ENCODE data around the gene KIAA0232. TPM values are rescaled to one million over a fixed set of nuclear protein-coding genes. Genes with fewer than 3 reads are reported as not detected.

KIAA0232 gene
- polyA plus RNA-seq, 1 donor (not counting 4 experiments of a cell fraction or from before 2014, with no cell fraction given), result 10.0 TPM

DNA sequence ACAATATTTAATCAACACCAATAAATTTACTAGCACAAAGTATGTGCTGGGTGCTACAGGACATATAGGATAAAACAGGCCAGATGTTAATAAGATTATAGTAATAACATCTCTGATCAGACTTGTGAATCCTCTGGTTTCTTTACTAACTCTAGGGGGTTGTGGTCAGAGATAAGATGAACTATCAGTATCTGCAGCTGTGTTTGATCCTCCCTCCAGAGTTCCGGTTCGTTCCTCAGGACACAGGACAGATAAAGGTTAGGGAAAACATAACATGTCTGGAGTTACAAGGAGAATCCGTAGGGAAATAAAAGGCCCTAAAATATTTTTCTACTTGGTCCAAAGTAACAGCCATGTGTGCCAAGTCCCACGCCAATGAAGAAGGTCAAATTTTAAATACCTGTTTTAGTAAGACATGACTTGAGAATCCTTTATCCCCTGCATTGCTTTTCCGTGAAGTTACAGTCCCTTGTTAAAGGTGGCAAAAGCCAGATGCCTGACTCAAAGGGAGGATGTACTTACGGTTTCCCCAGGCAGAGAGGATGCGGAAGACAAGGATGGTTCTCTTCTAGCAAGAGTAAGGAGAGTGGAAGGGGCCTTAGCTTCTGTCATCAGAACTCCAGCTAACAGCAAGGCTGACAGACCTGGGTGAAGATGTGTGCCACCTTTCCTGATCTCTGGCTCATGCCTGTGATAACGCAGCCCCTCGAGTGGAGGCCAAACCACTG is 44.4 kb downstream of the KIAA0232 start:
- DNase-seq (ENCODE audit: low read depth, low spot score) (no peak), FAIRE-seq (no peak)
- no peak overlapping the region for H3K4me3 ChIP-seq (ENCODE audit: control insufficient read depth in 2 of 3, extremely low read depth in 1 of 3, insufficient read depth in 2 of 3, low read depth in 1 of 3, low read length in 3 of 3)
- no peaks in the 10 kb centered on the region for H3K27me3 ChIP-seq (ENCODE audit: control insufficient read depth, extremely low read depth, insufficient read depth, low read length)
- H4K20me1 ChIP-seq (ENCODE audit: control insufficient read depth, extremely low read depth, insufficient read depth, low read length), result no peaks in the 10 kb centered on the region
- H3K36me3 ChIP-seq (ENCODE audit: control insufficient read depth in 2 of 2, extremely low read depth in 1 of 2, insufficient read depth in 2 of 2, low read length in 2 of 2), result peaks cover 21 to 24% of the 10 kb centered on the region in 2 experiments
- no peaks in the 10 kb centered on the region for H3K9me1 ChIP-seq (ENCODE audit: control insufficient read depth, extremely low read depth, insufficient read depth, low read length)
- H3K4me2 ChIP-seq (ENCODE audit: control insufficient read depth, extremely low read depth, insufficient read depth, low read depth, low read length), result no peak overlapping the region
- TF ChIP-seq, protein P1, sequence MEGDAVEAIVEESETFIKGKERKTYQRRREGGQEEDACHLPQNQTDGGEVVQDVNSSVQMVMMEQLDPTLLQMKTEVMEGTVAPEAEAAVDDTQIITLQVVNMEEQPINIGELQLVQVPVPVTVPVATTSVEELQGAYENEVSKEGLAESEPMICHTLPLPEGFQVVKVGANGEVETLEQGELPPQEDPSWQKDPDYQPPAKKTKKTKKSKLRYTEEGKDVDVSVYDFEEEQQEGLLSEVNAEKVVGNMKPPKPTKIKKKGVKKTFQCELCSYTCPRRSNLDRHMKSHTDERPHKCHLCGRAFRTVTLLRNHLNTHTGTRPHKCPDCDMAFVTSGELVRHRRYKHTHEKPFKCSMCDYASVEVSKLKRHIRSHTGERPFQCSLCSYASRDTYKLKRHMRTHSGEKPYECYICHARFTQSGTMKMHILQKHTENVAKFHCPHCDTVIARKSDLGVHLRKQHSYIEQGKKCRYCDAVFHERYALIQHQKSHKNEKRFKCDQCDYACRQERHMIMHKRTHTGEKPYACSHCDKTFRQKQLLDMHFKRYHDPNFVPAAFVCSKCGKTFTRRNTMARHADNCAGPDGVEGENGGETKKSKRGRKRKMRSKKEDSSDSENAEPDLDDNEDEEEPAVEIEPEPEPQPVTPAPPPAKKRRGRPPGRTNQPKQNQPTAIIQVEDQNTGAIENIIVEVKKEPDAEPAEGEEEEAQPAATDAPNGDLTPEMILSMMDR (optimal IDR thresholded peaks at IDR 0.05 in 1 of 3, IDR thresholded peaks at IDR 0.05 in 1 of 3, conservative IDR thresholded peaks at IDR 0.05 in 1 of 3; ENCODE audit: extremely low read depth in 1 of 3, insufficient read depth in 2 of 3, low read length in 3 of 3), result no peak
- TF ChIP-seq EZH2 (IDR thresholded peaks at IDR 0.05; ENCODE audit: low read length), result no peak
- H3K9me3 ChIP-seq (ENCODE audit: control insufficient read depth, low read depth, low read length), result no peaks in the 10 kb centered on the region
- no peaks in the 10 kb centered on the region for H3K4me1 ChIP-seq (ENCODE audit: control insufficient read depth, extremely low read depth, insufficient read depth, low read length)
- no peak overlapping the region for H3K27ac ChIP-seq (ENCODE audit: control insufficient read depth, insufficient read depth, low read length)
- H3K79me2 ChIP-seq (ENCODE audit: control insufficient read depth, insufficient read depth, low read length), result peaks cover 15% of the 10 kb centered on the region
- H2AFZ ChIP-seq (ENCODE audit: control insufficient read depth, low read length), result no peak overlapping the region
- no peak overlapping the region for H3K9ac ChIP-seq (ENCODE audit: control insufficient read depth, extremely low read depth, insufficient read depth, low read length)
- dilution Hi-C loops (cut with MboI; ENCODE audit: extremely low pct_ligation_motif_present, low sequenced_read_pairs), result no loop called here

DNA sequence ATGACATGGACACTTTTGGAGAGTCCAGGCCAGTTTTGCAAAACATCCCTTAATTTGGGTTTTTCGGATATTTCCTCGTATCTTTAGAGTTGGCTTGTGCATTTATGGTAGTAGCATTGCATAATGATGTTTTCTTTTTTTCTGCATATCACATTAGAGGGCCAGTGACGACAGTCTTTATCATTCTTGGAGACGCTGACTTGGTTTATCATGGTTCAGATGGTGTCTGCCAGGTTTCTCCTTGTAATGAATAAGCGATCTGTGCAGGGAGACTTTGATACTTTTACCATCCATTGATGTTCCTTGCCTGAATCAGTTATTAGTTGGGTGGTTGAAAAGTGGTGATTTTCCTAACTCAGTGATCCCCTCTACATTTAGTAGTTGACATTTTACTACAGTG is 46.6 kb downstream of the KIAA0232 start:
- H3K36me3 ChIP-seq (ENCODE audit: control insufficient read depth in 2 of 2, extremely low read depth in 1 of 2, insufficient read depth in 2 of 2, low read length in 2 of 2), result peaks cover 21 to 24% of the 10 kb centered on the region in 2 experiments
- no peak overlapping the region for H3K4me2 ChIP-seq (ENCODE audit: control insufficient read depth, extremely low read depth, insufficient read depth, low read depth, low read length)
- H3K9me3 ChIP-seq (ENCODE audit: control insufficient read depth, low read depth, low read length), result no peaks in the 10 kb centered on the region
- TF ChIP-seq, protein P1 (optimal IDR thresholded peaks at IDR 0.05 in 1 of 3, IDR thresholded peaks at IDR 0.05 in 1 of 3, conservative IDR thresholded peaks at IDR 0.05 in 1 of 3; ENCODE audit: extremely low read depth in 1 of 3, insufficient read depth in 2 of 3, low read length in 3 of 3), result no peak
- TF ChIP-seq EZH2 (IDR thresholded peaks at IDR 0.05; ENCODE audit: low read length), result no peak
- FAIRE-seq, result no peak
- H4K20me1 ChIP-seq (ENCODE audit: control insufficient read depth, extremely low read depth, insufficient read depth, low read length), result no peaks in the 10 kb centered on the region
- no peak for DNase-seq (ENCODE audit: low read depth, low spot score)
- H3K4me1 ChIP-seq (ENCODE audit: control insufficient read depth, extremely low read depth, insufficient read depth, low read length), result no peaks in the 10 kb centered on the region
- no peaks in the 10 kb centered on the region for H3K27me3 ChIP-seq (ENCODE audit: control insufficient read depth, extremely low read depth, insufficient read depth, low read length)
- no peak overlapping the region for H2AFZ ChIP-seq (ENCODE audit: control insufficient read depth, low read length)
- H3K27ac ChIP-seq (ENCODE audit: control insufficient read depth, insufficient read depth, low read length), result no peak overlapping the region
- H3K9me1 ChIP-seq (ENCODE audit: control insufficient read depth, extremely low read depth, insufficient read depth, low read length), result no peaks in the 10 kb centered on the region
- peaks cover 12% of the 10 kb centered on the region for H3K79me2 ChIP-seq (ENCODE audit: control insufficient read depth, insufficient read depth, low read length)
- dilution Hi-C loops (cut with MboI; ENCODE audit: extremely low pct_ligation_motif_present, low sequenced_read_pairs), result no loop called here
- H3K9ac ChIP-seq (ENCODE audit: control insufficient read depth, extremely low read depth, insufficient read depth, low read length), result no peak overlapping the region
- H3K4me3 ChIP-seq (ENCODE audit: control insufficient read depth in 2 of 3, extremely low read depth in 1 of 3, insufficient read depth in 2 of 3, low read depth in 1 of 3, low read length in 3 of 3), result no peak overlapping the region

Data from keratinocyte (primary cell).